Gastroesophageal sphincter (tissue), 3 donors: ENCODE measurements around the gene GDPD5.

Source experiments
- EP300 ChIP-seq: sonication (generic); formaldehyde crosslinking; IDR thresholded peaks from one replicate; pipeline ENCODE4 v1.6.1; 2017; ENCODE audit warnings: antibody characterized with exemption, mild to moderate bottlenecking
- POLR2A ChIP-seq, 2 donors: fragments of 450-650 bp; IDR thresholded peaks; one replicate each; pipeline ENCODE4 v1.6.1; 2017; ENCODE audit warnings: antibody characterized with exemption in 2 of 2, mild to moderate bottlenecking in 2 of 2, moderate library complexity in 1 of 2
- TF ChIP-seq, protein P1 (sequence below), 4 experiments: fragments of 200-600 bp in 2 of 4; fragments of 450-650 bp in 2 of 4; sonication (generic) in 1 of 4; IDR thresholded peaks; one replicate each; pipeline ENCODE4 v1.5.1; 2017 to 2019; ENCODE audit warnings: antibody characterized with exemption in 4 of 4, mild to moderate bottlenecking in 2 of 4, moderate library complexity in 2 of 4

DNA sequence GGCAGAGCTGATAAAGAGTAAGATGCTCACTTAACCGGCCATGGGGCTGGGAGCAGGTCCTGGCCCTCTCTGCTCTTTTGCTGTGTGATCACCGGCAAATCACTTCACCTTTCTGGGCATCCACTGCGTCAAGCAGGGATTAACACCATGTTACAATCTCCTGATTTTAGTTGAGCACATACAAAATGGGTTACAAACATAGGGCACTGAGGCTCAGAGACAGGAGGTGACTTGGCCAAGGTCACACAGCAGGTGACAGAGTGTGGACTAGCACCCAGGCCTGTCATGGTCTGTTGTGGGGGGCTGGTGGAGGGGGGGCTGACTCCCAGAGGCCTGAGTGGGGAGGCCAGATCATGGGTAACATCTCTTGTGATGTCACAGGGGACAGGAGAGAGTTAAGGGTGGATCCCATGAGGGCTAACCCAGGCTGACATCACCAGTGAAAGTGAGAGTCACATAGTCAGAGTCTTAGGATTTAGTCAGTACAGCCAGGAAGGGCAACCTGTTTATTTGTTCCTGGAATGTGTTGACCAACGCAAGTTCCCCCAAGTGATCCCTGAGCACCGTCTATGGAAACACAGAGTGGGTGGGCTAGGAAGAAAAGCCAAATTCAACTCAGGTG, 27.8 kb downstream of the GDPD5 start:
- TF ChIP-seq, protein P1, sequence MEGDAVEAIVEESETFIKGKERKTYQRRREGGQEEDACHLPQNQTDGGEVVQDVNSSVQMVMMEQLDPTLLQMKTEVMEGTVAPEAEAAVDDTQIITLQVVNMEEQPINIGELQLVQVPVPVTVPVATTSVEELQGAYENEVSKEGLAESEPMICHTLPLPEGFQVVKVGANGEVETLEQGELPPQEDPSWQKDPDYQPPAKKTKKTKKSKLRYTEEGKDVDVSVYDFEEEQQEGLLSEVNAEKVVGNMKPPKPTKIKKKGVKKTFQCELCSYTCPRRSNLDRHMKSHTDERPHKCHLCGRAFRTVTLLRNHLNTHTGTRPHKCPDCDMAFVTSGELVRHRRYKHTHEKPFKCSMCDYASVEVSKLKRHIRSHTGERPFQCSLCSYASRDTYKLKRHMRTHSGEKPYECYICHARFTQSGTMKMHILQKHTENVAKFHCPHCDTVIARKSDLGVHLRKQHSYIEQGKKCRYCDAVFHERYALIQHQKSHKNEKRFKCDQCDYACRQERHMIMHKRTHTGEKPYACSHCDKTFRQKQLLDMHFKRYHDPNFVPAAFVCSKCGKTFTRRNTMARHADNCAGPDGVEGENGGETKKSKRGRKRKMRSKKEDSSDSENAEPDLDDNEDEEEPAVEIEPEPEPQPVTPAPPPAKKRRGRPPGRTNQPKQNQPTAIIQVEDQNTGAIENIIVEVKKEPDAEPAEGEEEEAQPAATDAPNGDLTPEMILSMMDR (IDR thresholded peaks at IDR 0.05) = no peak
- no peak for TF ChIP-seq POLR2A (IDR thresholded peaks at IDR 0.05)
- TF ChIP-seq EP300 = no peak
